H1 (cell line): ENCODE measurements around the gene MARCHF9. TPM values are rescaled to one million over a fixed set of nuclear protein-coding genes. Genes with fewer than 3 reads are reported as not detected.
A peak's percentile ranks its signal among the peaks of the same experiment; 100 is the strongest.

Experiments used
- CTCF ChIA-PET: fragments of 300-600 bp; sonication (Branson Sonifier 250); formaldehyde crosslinking; loops from one replicate; lab custom pipeline; 2021; ENCODE audit not compliant: partially characterized antibody; lab: Charles Lee
- POLR2A ChIA-PET: fragments of 300-600 bp; sonication (Branson Sonifier 250); formaldehyde crosslinking; loops from one replicate; lab custom pipeline; 2021; ENCODE audit warnings: inconsistent platforms; ENCODE audit not compliant: partially characterized antibody; lab: Charles Lee
- DNase-seq, 2 experiments: peaks; one replicate each; pipeline versions ENCODE4 v3.0.0 to v3.0.0-alpha.2; 2010 to 2022; ENCODE audit warnings: low spot score in 2 of 2, low read depth in 1 of 2, mixed read lengths in 1 of 2
- FAIRE-seq: peaks from 2 replicates; lab custom pipeline; 2011; peaks lifted over from hg19 to GRCh38; lab: Jason Lieb, UNC
- H2AFZ ChIP-seq: 2 replicates; pipeline ENCODE4 v1.8.1; 2012; ENCODE audit warnings: low read length, inconsistent platforms
- H2AK5ac ChIP-seq: 2 replicates; pipeline ENCODE4 v1.6.1; 2013; ENCODE audit warnings: low read depth, low read length
- H2BK120ac ChIP-seq: replicated peaks from 2 replicates; pipeline ENCODE3; 2013; ENCODE audit warnings: low read depth, low read length, inconsistent platforms
- H2BK12ac ChIP-seq: 2 replicates; pipeline ENCODE4 v1.6.1; 2013; ENCODE audit warnings: low read depth, low read length
- H2BK15ac ChIP-seq: 2 replicates; pipeline ENCODE4 v1.6.1; 2013; ENCODE audit warnings: low read length
- H2BK20ac ChIP-seq: 2 replicates; pipeline ENCODE4 v1.6.1; 2013; ENCODE audit warnings: low read length
- H2BK5ac ChIP-seq: 2 replicates; pipeline ENCODE4 v1.6.1; 2013; ENCODE audit warnings: low read depth, low read length
- H3K14ac ChIP-seq: 2 replicates; pipeline ENCODE4 v1.6.1; 2013; ENCODE audit warnings: inconsistent platforms; ENCODE audit not compliant: insufficient read length
- H3K18ac ChIP-seq: 2 replicates; pipeline ENCODE4 v1.6.1; 2013; ENCODE audit warnings: low read length; ENCODE audit errors: extremely low read depth
- H3K23ac ChIP-seq: 2 replicates; pipeline ENCODE4 v1.6.1; 2013; ENCODE audit warnings: inconsistent platforms; ENCODE audit not compliant: insufficient read length
- H3K23me2 ChIP-seq: 2 replicates; pipeline ENCODE4 v1.6.1; 2013; ENCODE audit warnings: low read depth, low read length
- H3K27ac ChIP-seq: 2 replicates; pipeline ENCODE4 v1.6.1; 2011; ENCODE audit warnings: low read depth, low read length, inconsistent platforms
- H3K27me3 ChIP-seq, 4 experiments: replicated peaks in 1 of 4; 1 replicate in 1 of 4; 2 replicates in 3 of 4; pipeline versions ENCODE4 v1.6.1 to v1.8.1; 2011 to 2013; ENCODE audit warnings: low read length in 3 of 4, mild to moderate bottlenecking in 3 of 4, inconsistent platforms in 2 of 4, mixed read lengths in 2 of 4, moderate library complexity in 1 of 4; ENCODE audit not compliant: control insufficient read depth in 3 of 4, insufficient read depth in 3 of 4; ENCODE audit errors: extremely low read depth in 1 of 4
- H3K36me3 ChIP-seq, 4 experiments: 2 replicates each; pipeline versions ENCODE4 v1.6.1 to v1.8.1; 2011 to 2013; ENCODE audit warnings: mild to moderate bottlenecking in 4 of 4, low read length in 3 of 4, moderate library complexity in 2 of 4, control low read depth in 1 of 4, inconsistent platforms in 1 of 4; ENCODE audit not compliant: insufficient read depth in 4 of 4, control insufficient read depth in 2 of 4
- H3K4ac ChIP-seq: replicated peaks from 2 replicates; pipeline ENCODE3; 2013; ENCODE audit warnings: low read length, low read depth, mixed read lengths, inconsistent platforms; ENCODE audit not compliant: insufficient read length
- H3K4me1 ChIP-seq, 4 experiments: replicated peaks in 1 of 4; 1 replicate in 1 of 4; 2 replicates in 3 of 4; pipeline versions ENCODE4 v1.6.1 to v1.8.1; 2011 to 2013; ENCODE audit warnings: low read length in 3 of 4, inconsistent platforms in 2 of 4, mixed read lengths in 1 of 4; ENCODE audit not compliant: insufficient read depth in 4 of 4, control insufficient read depth in 3 of 4
- H3K4me2 ChIP-seq, 2 experiments: 2 replicates each; pipeline versions ENCODE4 v1.6.1 to v1.8.1; 2011 to 2013; ENCODE audit warnings: low read depth in 2 of 2, low read length in 2 of 2, control low read depth in 1 of 2, inconsistent platforms in 1 of 2, mild to moderate bottlenecking in 1 of 2; ENCODE audit not compliant: insufficient read depth in 1 of 2
- H3K4me3 ChIP-seq, 4 experiments: fragments of 200-600, 300-600 bp in 1 of 4; sonication (generic), shearing (Covaris generic), sonication (Bioruptor Twin) in 1 of 4; 2 replicates each; pipeline versions ENCODE4 v1.5.1 to v1.8.1; 2011 to 2016; ENCODE audit warnings: low read length in 4 of 4, low read depth in 3 of 4, control low read depth in 2 of 4, inconsistent platforms in 2 of 4, mild to moderate bottlenecking in 2 of 4, mixed read lengths in 1 of 4, moderate library complexity in 1 of 4; ENCODE audit not compliant: insufficient read depth in 2 of 4; ENCODE audit errors: extremely low read depth in 1 of 4
- H3K56ac ChIP-seq: replicated peaks from 2 replicates; pipeline ENCODE3; 2013; ENCODE audit warnings: low read depth, mild to moderate bottlenecking, mixed read lengths, low read length, inconsistent platforms; ENCODE audit not compliant: insufficient read length
- H3K79me1 ChIP-seq: 2 replicates; pipeline ENCODE4 v1.6.1; 2013; ENCODE audit warnings: low read depth, low read length, control low read depth
- H3K79me2 ChIP-seq, 2 experiments: 2 replicates each; pipeline versions ENCODE4 v1.6.1 to v1.8.1; 2012 to 2013; ENCODE audit warnings: low read length in 2 of 2, mild to moderate bottlenecking in 2 of 2, inconsistent platforms in 1 of 2; ENCODE audit not compliant: insufficient read depth in 2 of 2, control insufficient read depth in 1 of 2
- H3K9ac ChIP-seq, 4 experiments: replicated peaks in 1 of 4; 1 replicate in 1 of 4; 2 replicates in 3 of 4; pipeline versions ENCODE4 v1.6.1 to v1.8.1; 2011 to 2013; ENCODE audit warnings: low read depth in 3 of 4, low read length in 3 of 4, control low read depth in 2 of 4, mild to moderate bottlenecking in 2 of 4, moderate library complexity in 2 of 4, inconsistent platforms in 1 of 4; ENCODE audit errors: extremely low read depth in 1 of 4
- H3K9me3 ChIP-seq, 2 experiments: 2 replicates each; pipeline versions ENCODE4 v1.6.1 to v1.8.1; 2012 to 2013; ENCODE audit warnings: mild to moderate bottlenecking in 2 of 2, moderate library complexity in 2 of 2, control low read depth in 1 of 2, inconsistent platforms in 1 of 2, low read depth in 1 of 2, low read length in 1 of 2, mixed read lengths in 1 of 2; ENCODE audit not compliant: insufficient read depth in 2 of 2
- H4K20me1 ChIP-seq, 2 experiments: replicated peaks in 1 of 2; 2 replicates each; pipeline versions ENCODE3 to v1.8.1; 2011 to 2013; ENCODE audit warnings: inconsistent platforms in 2 of 2, low read length in 2 of 2, mild to moderate bottlenecking in 1 of 2; ENCODE audit not compliant: insufficient read depth in 2 of 2, control insufficient read depth in 1 of 2
- H4K5ac ChIP-seq: 2 replicates; pipeline ENCODE4 v1.6.1; 2013; ENCODE audit warnings: low read length, low read depth, mixed read lengths, inconsistent platforms; ENCODE audit not compliant: insufficient read length
- H4K8ac ChIP-seq: 2 replicates; pipeline ENCODE4 v1.8.0; 2013; ENCODE audit warnings: mild to moderate bottlenecking, moderate library complexity, low read length, inconsistent platforms; ENCODE audit not compliant: insufficient read depth; ENCODE audit errors: extremely low read depth
- H4K91ac ChIP-seq: replicated peaks from 2 replicates; pipeline ENCODE3; 2013; ENCODE audit warnings: low read length, mixed read lengths, inconsistent platforms; ENCODE audit not compliant: insufficient read length
- KDM4A ChIP-seq: IDR thresholded peaks from one replicate; pipeline ENCODE4 v1.7.1; 2012; ENCODE audit warnings: low read depth, mild to moderate bottlenecking, moderate library complexity, low read length, inconsistent platforms; ENCODE audit not compliant: severe bottlenecking
- NANOG ChIP-seq: IDR thresholded peaks from 2 replicates; pipeline ENCODE4 v1.6.1; 2011; ENCODE audit warnings: low read length, low read depth, mild to moderate bottlenecking, inconsistent platforms; ENCODE audit not compliant: insufficient read depth, poor library complexity, severe bottlenecking
- WGBS, 2 experiments: shearing (Covaris generic) in 1 of 2; methylation state at CpG; one replicate each; pipeline versions ENCODE4 v1.1.6 to v1.1.7; 2013 to 2015; ENCODE audit warnings: low lambda C conversion rate in 2 of 2, mixed read lengths in 2 of 2, inconsistent platforms in 1 of 2, low coverage in 1 of 2, missing lambda C conversion rate in 1 of 2; ENCODE audit not compliant: insufficient replicate concordance in 2 of 2, insufficient coverage in 1 of 2, insufficient read length in 1 of 2; ENCODE audit errors: extremely low coverage in 1 of 2, missing lambda C conversion rate in 1 of 2; 5-methylcytosine and 5-hydroxymethylcytosine counted together
- polyA plus RNA-seq, 7 experiments: library from polyadenylated mRNA; depleted of rRNA in 3 of 7; stranded (reverse) in 5 of 7; unstranded in 2 of 7; fragments of >200 nt in 5 of 7; fragments of 200-250 nt in 2 of 7; gene quantifications; 1 replicate in 5 of 7; 2 replicates in 1 of 7; 4 replicates in 1 of 7; pipeline versions ENCODE4 v1.2.1 to v1.2.3, GENCODE V29; 2011 to 2013; ENCODE audit warnings: missing spikeins in 2 of 7, mixed read lengths in 2 of 7
- total RNA-seq: library from RNA; stranded (reverse); fragmentation: NEBNext Ultra II Directional; extraction: Animal tissue kit (Norgen Biotek cat#: 25700); gene quantifications from 2 replicates; pipeline ENCODE4 v1.2.1, GENCODE V29; 2021

Gene MARCHF9
- total and polyA plus RNA-seq, 2 of the 8 experiments (the other 6 are each of a cell fraction or from before 2014, with no cell fraction given), result 6.4 to 7.8 TPM

DNA sequence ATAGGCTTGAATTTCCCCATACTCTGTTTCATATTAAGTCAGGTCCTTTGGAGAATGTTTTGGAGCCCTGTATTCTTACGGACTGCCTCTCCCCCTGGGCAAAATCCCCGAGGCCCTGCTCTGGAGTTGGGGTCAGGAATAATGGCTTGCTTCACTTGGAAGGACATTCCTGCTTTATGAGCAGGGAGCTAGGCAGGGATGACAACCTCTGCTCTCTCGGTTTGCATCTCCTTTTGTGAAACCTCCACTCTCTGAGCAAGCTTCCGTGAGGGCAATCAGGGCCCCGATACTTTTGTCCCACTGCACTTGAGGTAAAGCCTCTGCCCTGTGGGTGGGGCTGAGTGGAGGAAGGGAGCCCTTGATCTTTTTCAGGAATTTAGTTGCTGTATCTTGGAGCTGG lies 41.7 kb upstream of the MARCHF9 start:
- Histone ChIP-seq H4K20me1 (peaks cover 0 to 1% of the 10 kb centered on the region in 2 experiments), H3K4me3 (no peak overlapping the region), H3K56ac (no peak overlapping the region), H3K27ac (no peak overlapping the region), H2BK20ac (no peak overlapping the region), H2BK15ac (no peak overlapping the region), H4K91ac (no peak overlapping the region), H2BK12ac (no peak overlapping the region), H2BK5ac (no peak overlapping the region), H3K79me1 (no peaks in the 10 kb centered on the region), H3K27me3 (no peaks in the 10 kb centered on the region), H3K4me2 (no peak overlapping the region), H2BK120ac (no peak overlapping the region), H3K14ac (no peak overlapping the region), H3K23me2 (no peaks in the 10 kb centered on the region), H3K79me2 (no peaks in the 10 kb centered on the region), H3K9me3 (no peaks in the 10 kb centered on the region), H3K4ac (no peak overlapping the region), H2AK5ac (no peak overlapping the region), H2AFZ (no peak overlapping the region), H3K36me3 (peaks cover 0 to 11% (median 2%) of the 10 kb centered on the region in 4 experiments; a peak in 4 of 8 replicates), H3K23ac (no peak overlapping the region), H3K9ac (no peak overlapping the region), H4K5ac (no peak overlapping the region), H4K8ac (no peak overlapping the region), H3K18ac (no peak overlapping the region), H3K4me1 (no peaks in the 10 kb centered on the region)
- WGBS, 2 experiments, result 86% methylated on average over 5 of the region's 5 CpGs; no CpG with 5 or more reads in 1 of the 2 experiments
- peak in 1 of 2 experiments; percentile 32 for DNase-seq
- CTCF ChIA-PET, result interaction anchor here (0.9 to 3.2 kb wide), 5 partner anchors 11 to 22 kb away, joined by 3 to 10 read pairs (median 3); partner anchors contain the start of gene OS9
- POLR2A ChIA-PET, result interaction anchor here (1.2 kb wide), 1 partner anchor 10 kb away, joined by 6 read pairs; no protein-coding TSS in a partner anchor
- FAIRE-seq, result no peak
- TF ChIP-seq KDM4A, result no peak
- no peak for TF ChIP-seq NANOG
